ENCODE results near the gene MS4A7.
"Not testable (repeated sequence)": the region's sequence is repeated elsewhere in the genome, so short reads cannot be mapped to it uniquely, and the experiment has no call there.

The MS4A7 gene

GRCh38 chr11:60349990-60350389, 28.3 kb upstream of the MS4A7 start:
- Histone ChIP-seq H3K27me3 (replicated peaks; ENCODE audit: control insufficient read depth, insufficient read depth, low read length) (peaks cover 11% of the 10 kb centered on the region), H3K4me1 (ENCODE audit: control insufficient read depth, insufficient read depth, low read length) (no peaks in the 10 kb centered on the region), H3K9me3 (ENCODE audit: control insufficient read depth, low read length) (no peaks in the 10 kb centered on the region), H3K36me3 (ENCODE audit: control insufficient read depth, insufficient read depth, low read length, severe bottlenecking) (no peaks in the 10 kb centered on the region), H3K4me3 (ENCODE audit: low read length) (no peak overlapping the region), H3K9ac (ENCODE audit: low read length) (no peak overlapping the region)
- DNase-seq (ENCODE audit: low read depth), result no peak

GRCh38 chr11:60357771-60358170, 20.6 kb upstream of the MS4A7 start:
- DNase-seq (ENCODE audit: low read depth), result no peak
- no peak overlapping the region for H3K9ac ChIP-seq (ENCODE audit: low read length)
- no peak overlapping the region for H3K4me3 ChIP-seq (ENCODE audit: low read length)
- H3K27me3 ChIP-seq (replicated peaks; ENCODE audit: control insufficient read depth, insufficient read depth, low read length), result no peaks in the 10 kb centered on the region
- H3K9me3 ChIP-seq (ENCODE audit: control insufficient read depth, low read length), result peaks cover 6% of the 10 kb centered on the region
- no peaks in the 10 kb centered on the region for H3K36me3 ChIP-seq (ENCODE audit: control insufficient read depth, insufficient read depth, low read length, severe bottlenecking)
- H3K4me1 ChIP-seq (ENCODE audit: control insufficient read depth, insufficient read depth, low read length), result no peaks in the 10 kb centered on the region

DNA sequence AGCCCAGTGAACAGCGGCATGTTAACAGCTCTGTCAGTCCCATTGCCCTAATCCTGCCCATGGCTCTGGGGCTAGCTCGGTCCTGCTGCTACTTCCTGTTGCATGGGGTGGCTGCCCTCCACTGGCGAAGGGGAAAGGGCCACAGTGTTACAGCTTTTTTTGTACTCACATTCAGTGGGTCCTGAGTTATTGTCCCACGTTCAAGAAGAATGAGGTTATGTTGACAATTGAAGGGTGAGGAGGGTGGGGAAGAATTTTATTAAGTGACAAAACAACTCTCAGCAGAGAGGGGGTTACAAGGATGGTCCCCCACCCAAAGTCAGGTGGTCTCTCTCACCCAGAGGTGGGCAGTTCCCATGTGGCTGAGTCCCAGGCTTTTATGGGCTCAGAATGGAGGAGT, 17.7 kb upstream of the MS4A7 start:
- H3K9me3 ChIP-seq (ENCODE audit: control insufficient read depth, low read length), result peaks cover 6% of the 10 kb centered on the region
- H3K27me3 ChIP-seq (replicated peaks; ENCODE audit: control insufficient read depth, insufficient read depth, low read length), result peaks cover 9% of the 10 kb centered on the region
- no peak overlapping the region for H3K4me3 ChIP-seq (ENCODE audit: low read length)
- H3K36me3 ChIP-seq (ENCODE audit: control insufficient read depth, insufficient read depth, low read length, severe bottlenecking), result no peaks in the 10 kb centered on the region
- DNase-seq (ENCODE audit: low read depth), result no peak
- H3K4me1 ChIP-seq (ENCODE audit: control insufficient read depth, insufficient read depth, low read length), result peaks cover 4% of the 10 kb centered on the region
- no peak overlapping the region for H3K9ac ChIP-seq (ENCODE audit: low read length)

DNA sequence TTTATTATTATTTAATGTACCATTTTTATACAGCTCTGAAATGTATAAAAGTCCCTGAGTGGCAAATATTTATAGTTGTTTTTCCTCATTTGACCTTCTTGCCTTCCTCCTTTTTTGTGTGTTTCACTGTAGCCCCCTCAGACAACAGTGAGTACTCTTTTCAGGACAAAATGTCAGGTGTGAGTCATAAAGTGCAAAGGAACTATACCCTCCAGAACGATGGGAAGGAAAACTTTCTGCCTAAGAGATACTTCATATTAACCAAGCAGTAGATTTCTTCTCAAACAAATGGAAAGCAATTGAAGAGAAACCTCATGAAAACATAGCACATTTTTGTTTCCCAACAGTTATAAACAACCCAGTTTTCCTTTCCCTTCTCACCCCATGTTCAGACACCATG, 16.1 kb upstream of the MS4A7 start:
- Histone ChIP-seq H3K4me1 (ENCODE audit: control insufficient read depth, insufficient read depth, low read length) (peaks cover 4% of the 10 kb centered on the region), H3K36me3 (ENCODE audit: control insufficient read depth, insufficient read depth, low read length, severe bottlenecking) (no peaks in the 10 kb centered on the region), H3K27me3 (replicated peaks; ENCODE audit: control insufficient read depth, insufficient read depth, low read length) (peaks cover 9% of the 10 kb centered on the region), H3K4me3 (ENCODE audit: low read length) (no peak overlapping the region), H3K9ac (ENCODE audit: low read length) (no peak overlapping the region), H3K9me3 (ENCODE audit: control insufficient read depth, low read length) (peaks cover 6% of the 10 kb centered on the region)
- DNase-seq (ENCODE audit: low read depth), result no peak

- H3K36me3 ChIP-seq (ENCODE audit: control insufficient read depth, insufficient read depth, low read length, severe bottlenecking), result no peaks in the 10 kb centered on the region
- H3K9ac ChIP-seq (ENCODE audit: low read length), result no peak overlapping the region
- peaks cover 4% of the 10 kb centered on the region for H3K4me1 ChIP-seq (ENCODE audit: control insufficient read depth, insufficient read depth, low read length)
- DNase-seq (ENCODE audit: low read depth), result peak; percentile 73
- no peak overlapping the region for H3K4me3 ChIP-seq (ENCODE audit: low read length)
- H3K9me3 ChIP-seq (ENCODE audit: control insufficient read depth, low read length), result peaks cover 6% of the 10 kb centered on the region
- H3K27me3 ChIP-seq (replicated peaks; ENCODE audit: control insufficient read depth, insufficient read depth, low read length), result peaks cover 16% of the 10 kb centered on the region
Observed at GRCh38 chr11:60363542-60364470, 14.5 kb upstream of the MS4A7 start.

DNA sequence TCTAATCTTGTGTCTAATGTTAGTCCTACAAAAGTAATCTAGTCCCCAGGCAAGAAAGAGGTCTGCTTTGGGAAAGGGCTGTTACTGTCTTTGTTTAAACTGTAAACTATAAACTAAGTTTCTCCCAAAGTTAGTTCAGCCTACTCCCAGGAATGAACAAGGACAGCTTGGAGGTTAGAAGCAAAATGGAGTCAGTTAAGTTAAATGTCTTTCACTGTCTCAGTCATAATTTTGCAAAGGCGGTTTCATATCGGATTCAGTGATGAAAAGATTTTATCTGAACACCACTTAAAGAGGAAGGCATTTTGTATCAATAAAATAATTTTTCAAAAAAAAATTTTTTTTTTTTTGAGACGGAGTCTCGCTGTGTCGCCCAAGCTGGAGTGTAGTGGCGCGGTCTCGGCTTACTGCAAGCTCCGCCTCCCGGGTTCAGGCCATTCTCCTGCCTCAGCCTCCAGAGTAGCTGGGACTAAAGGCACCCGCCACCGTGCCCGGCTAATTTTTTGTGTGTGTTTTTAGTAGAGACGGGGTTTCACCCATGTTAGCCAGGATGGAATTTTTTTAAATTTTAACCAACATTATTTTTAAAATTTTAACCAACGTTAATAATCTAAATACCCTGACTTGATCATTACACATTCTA, 11.9 kb upstream of the MS4A7 start:
- H3K27me3 ChIP-seq (replicated peaks; ENCODE audit: control insufficient read depth, insufficient read depth, low read length), result peaks cover 16% of the 10 kb centered on the region
- DNase-seq (ENCODE audit: low read depth); H3K9ac ChIP-seq (ENCODE audit: low read length); H3K4me3 ChIP-seq (ENCODE audit: low read length); H3K4me1 ChIP-seq (ENCODE audit: control insufficient read depth, insufficient read depth, low read length); H3K9me3 ChIP-seq (ENCODE audit: control insufficient read depth, low read length); H3K36me3 ChIP-seq (ENCODE audit: control insufficient read depth, insufficient read depth, low read length, severe bottlenecking): not testable (repeated sequence)

- DNase-seq (ENCODE audit: low read depth), result no peak
- Histone ChIP-seq H3K9me3 (ENCODE audit: control insufficient read depth, low read length) (no peaks in the 10 kb centered on the region), H3K4me3 (ENCODE audit: low read length) (no peak overlapping the region), H3K4me1 (ENCODE audit: control insufficient read depth, insufficient read depth, low read length) (peaks cover 4% of the 10 kb centered on the region), H3K27me3 (replicated peaks; ENCODE audit: control insufficient read depth, insufficient read depth, low read length) (peaks cover 16% of the 10 kb centered on the region), H3K36me3 (ENCODE audit: control insufficient read depth, insufficient read depth, low read length, severe bottlenecking) (no peaks in the 10 kb centered on the region), H3K9ac (ENCODE audit: low read length) (no peak overlapping the region)
Observed at GRCh38 chr11:60367009-60367408, 11.3 kb upstream of the MS4A7 start.

- no peak for DNase-seq (ENCODE audit: low read depth)
- Histone ChIP-seq H3K4me1 (ENCODE audit: control insufficient read depth, insufficient read depth, low read length) (peaks cover 4% of the 10 kb centered on the region), H3K36me3 (ENCODE audit: control insufficient read depth, insufficient read depth, low read length, severe bottlenecking) (no peaks in the 10 kb centered on the region)
Observed at GRCh38 chr11:60367896-60368295, 10.4 kb upstream of the MS4A7 start.

GRCh38 chr11:60370252-60370810, 8.0 kb upstream of the MS4A7 start:
- H3K4me1 ChIP-seq (ENCODE audit: control insufficient read depth, insufficient read depth, low read length), result no peaks in the 10 kb centered on the region
- H3K9me3 ChIP-seq (ENCODE audit: control insufficient read depth, low read length), result no peaks in the 10 kb centered on the region
- no peak for DNase-seq (ENCODE audit: low read depth)
- no peak overlapping the region for H3K9ac ChIP-seq (ENCODE audit: low read length)
- no peaks in the 10 kb centered on the region for H3K36me3 ChIP-seq (ENCODE audit: control insufficient read depth, insufficient read depth, low read length, severe bottlenecking)
- H3K4me3 ChIP-seq (ENCODE audit: low read length), result no peak overlapping the region
- peaks cover 8% of the 10 kb centered on the region for H3K27me3 ChIP-seq (replicated peaks; ENCODE audit: control insufficient read depth, insufficient read depth, low read length)

More at GRCh38 chr11:60367896-60368295, 10.4 kb upstream of the MS4A7 start:
- Histone ChIP-seq H3K9me3 (ENCODE audit: control insufficient read depth, low read length) (no peaks in the 10 kb centered on the region), H3K9ac (ENCODE audit: low read length) (no peak overlapping the region), H3K4me3 (ENCODE audit: low read length) (no peak overlapping the region), H3K27me3 (replicated peaks; ENCODE audit: control insufficient read depth, insufficient read depth, low read length) (peaks cover 16% of the 10 kb centered on the region)

GRCh38 chr11:60370811-60371298, 7.5 kb upstream of the MS4A7 start:
- Histone ChIP-seq H3K9me3 (ENCODE audit: control insufficient read depth, low read length) (no peaks in the 10 kb centered on the region), H3K9ac (ENCODE audit: low read length) (no peak overlapping the region), H3K4me3 (ENCODE audit: low read length) (no peak overlapping the region), H3K27me3 (replicated peaks; ENCODE audit: control insufficient read depth, insufficient read depth, low read length) (peaks cover 7% of the 10 kb centered on the region), H3K36me3 (ENCODE audit: control insufficient read depth, insufficient read depth, low read length, severe bottlenecking) (no peaks in the 10 kb centered on the region), H3K4me1 (ENCODE audit: control insufficient read depth, insufficient read depth, low read length) (no peaks in the 10 kb centered on the region)
- DNase-seq (ENCODE audit: low read depth), result no peak

DNA sequence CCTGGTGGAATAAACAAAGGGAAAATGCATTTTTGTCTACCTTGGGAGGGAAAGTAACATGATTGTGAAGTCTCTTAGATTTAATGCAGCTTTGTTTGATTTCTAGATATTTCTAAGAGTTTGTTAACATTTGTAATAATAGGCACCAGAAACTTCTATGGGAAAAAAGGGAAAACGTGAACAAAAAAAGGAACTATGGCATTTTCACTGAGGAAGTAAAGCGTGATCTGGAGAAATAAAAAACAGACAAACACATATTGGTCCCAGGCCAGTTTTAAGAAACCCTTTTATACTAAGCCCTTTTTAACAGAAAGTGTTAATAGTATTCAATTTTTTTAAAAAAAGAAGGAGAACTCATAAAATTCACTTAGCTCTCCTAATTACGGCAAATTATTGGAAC, 6.9 kb upstream of the MS4A7 start:
- H3K9ac ChIP-seq (ENCODE audit: low read length), result no peak overlapping the region
- no peaks in the 10 kb centered on the region for H3K36me3 ChIP-seq (ENCODE audit: control insufficient read depth, insufficient read depth, low read length, severe bottlenecking)
- H3K27me3 ChIP-seq (replicated peaks; ENCODE audit: control insufficient read depth, insufficient read depth, low read length), result peaks cover 7% of the 10 kb centered on the region
- H3K4me3 ChIP-seq (ENCODE audit: low read length), result no peak overlapping the region
- no peaks in the 10 kb centered on the region for H3K4me1 ChIP-seq (ENCODE audit: control insufficient read depth, insufficient read depth, low read length)
- no peak for DNase-seq (ENCODE audit: low read depth)
- no peaks in the 10 kb centered on the region for H3K9me3 ChIP-seq (ENCODE audit: control insufficient read depth, low read length)

All from adipocyte (in vitro differentiated cells).